ENCODE results near the gene SCNN1G.

DNA sequence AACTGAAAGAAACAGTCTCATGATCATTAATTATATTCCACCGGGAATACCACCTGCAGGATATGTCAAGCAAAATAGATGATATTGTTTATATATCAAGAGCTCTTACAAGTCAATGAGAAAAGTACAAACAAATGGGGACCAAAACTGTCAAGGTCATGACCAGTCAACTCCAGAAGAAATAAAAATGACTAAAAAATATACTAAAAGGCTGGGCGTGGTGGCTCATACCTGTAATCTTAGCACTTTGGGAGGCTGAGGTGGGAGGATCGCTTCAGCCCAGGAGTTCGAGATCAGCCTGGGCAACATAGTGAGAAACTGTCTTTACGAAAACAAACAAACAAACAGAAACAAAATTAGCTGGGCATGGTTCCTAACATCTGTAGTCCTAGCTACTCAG is 69.8 kb downstream of the SCNN1G start:
- no peak for TF ChIP-seq POLR2A (IDR thresholded peaks at IDR 0.05; ENCODE audit: low read depth, low read length)
- no peak for TF ChIP-seq POLR2AphosphoS5 (IDR thresholded peaks at IDR 0.05; ENCODE audit: low read depth, low read length)
- no peak for TF ChIP-seq TAF1 (IDR thresholded peaks at IDR 0.05; ENCODE audit: borderline replicate concordance, low read depth, low read length)

Data from GM12892 (cell line).